ENCODE measurements around the gene CD101.

- no peak for TF ChIP-seq CTCF (IDR thresholded peaks at IDR 0.05)
- no peak for TF ChIP-seq POLR2A (IDR thresholded peaks at IDR 0.05)
- peak in 1 of 2 donors; percentile 19 for TF ChIP-seq EP300 (IDR thresholded peaks at IDR 0.05)
Observed at GRCh38 chr1:117009132-117009531, 7.6 kb downstream of the CD101 start.
